WI38 (cell line): Measurements from ENCODE around the gene SLC45A1.
"Not testable (repeated sequence)": the region's sequence is repeated elsewhere in the genome, so short reads cannot be mapped to it uniquely, and the experiment has no call there.

Source experiments
- H3K4me3 ChIP-seq: 2 replicates; pipeline ENCODE4 v1.5.1; 2011; ENCODE audit warnings: low read depth, mild to moderate bottlenecking, control low read depth, low read length
- CTCF ChIP-seq: IDR thresholded peaks from 2 replicates; pipeline ENCODE4 v1.5.1; 2012; ENCODE audit warnings: low read depth, mild to moderate bottlenecking, control low read depth, low read length

SLC45A1 gene

GRCh38 chr1:8378981-8379470 lies 61.1 kb downstream of the SLC45A1 start:
- TF ChIP-seq CTCF, result no peak
- H3K4me3 ChIP-seq, result no peak overlapping the region

GRCh38 chr1:8379513-8380186 lies 61.7 kb downstream of the SLC45A1 start:
- H3K4me3 ChIP-seq, result no peak overlapping the region
- TF ChIP-seq CTCF, result no peak

GRCh38 chr1:8380310-8380709 lies 62.4 kb downstream of the SLC45A1 start:
- not testable (repeated sequence) for H3K4me3 ChIP-seq

- H3K4me3 ChIP-seq, result no peak overlapping the region
- TF ChIP-seq CTCF, result no peak
Observed at GRCh38 chr1:8381618-8382017, 63.7 kb downstream of the SLC45A1 start.

GRCh38 chr1:8382051-8382505 lies 64.2 kb downstream of the SLC45A1 start:
- H3K4me3 ChIP-seq, result no peak overlapping the region
- TF ChIP-seq CTCF, result no peak

GRCh38 chr1:8382608-8383505 lies 64.9 kb downstream of the SLC45A1 start:
- TF ChIP-seq CTCF, result no peak
- no peak overlapping the region for H3K4me3 ChIP-seq

- H3K4me3 ChIP-seq, result no peak overlapping the region
- TF ChIP-seq CTCF, result no peak
Observed at GRCh38 chr1:8384088-8384487, 66.2 kb downstream of the SLC45A1 start.
